GM20431 (cell line): ENCODE data around the gene ATRNL1.

Experiments used
- in situ Hi-C: fragments of 300-500 bp; cut with MseI, MboI; formaldehyde crosslinking; loops from one replicate; pipeline ENCODE4 v1.15.0; 2020; ENCODE audit warnings: low sequenced_read_pairs; ENCODE audit not compliant: unreplicated experiment

Gene ATRNL1

GRCh38 chr10:115860182-115861107 lies 767.3 kb downstream of the ATRNL1 start:
- in situ Hi-C loops = no loop called here

DNA sequence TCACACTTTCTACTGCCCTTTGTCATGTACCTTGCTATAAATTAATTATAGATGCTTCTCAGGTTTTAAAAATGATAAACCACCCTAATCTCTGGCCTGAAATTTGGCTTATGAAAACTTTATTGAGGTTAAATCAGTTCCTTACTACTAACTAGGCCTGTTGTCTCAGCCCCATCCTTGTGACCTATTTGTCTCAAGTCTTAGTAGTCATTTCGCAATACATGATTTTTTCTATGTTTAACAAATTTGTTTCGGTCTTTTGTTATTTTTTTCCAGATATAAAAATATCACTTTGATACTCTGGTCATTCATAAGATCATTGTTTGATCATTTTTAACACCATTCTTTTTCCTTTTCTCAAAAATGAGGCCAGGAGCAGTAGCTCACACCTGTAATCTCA lies 768.3 kb downstream of the ATRNL1 start:
- in situ Hi-C loops = no loop called here

DNA sequence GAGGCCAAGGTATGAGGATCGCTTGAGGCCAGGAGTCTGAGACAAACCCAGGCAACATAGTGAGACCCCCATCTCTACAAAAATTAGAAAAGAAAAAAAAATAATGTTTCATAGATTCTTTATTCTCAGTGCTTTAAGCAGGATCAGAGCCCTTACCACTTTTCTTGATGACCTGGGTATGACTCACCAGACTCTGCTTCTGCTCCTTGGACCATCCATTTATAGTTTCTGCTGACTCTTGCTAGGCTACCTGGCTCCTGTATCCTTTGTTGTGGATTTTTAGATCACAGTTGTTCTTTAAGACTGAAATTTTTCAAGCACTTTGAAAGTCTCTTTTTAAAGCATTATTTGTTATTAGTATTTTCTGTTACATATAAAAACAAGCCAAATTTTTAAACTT lies 768.7 kb downstream of the ATRNL1 start:
- in situ Hi-C loops = no loop called here

- in situ Hi-C loops = no loop called here
Measured at GRCh38 chr10:115866174-115866573, 773.0 kb downstream of the ATRNL1 start.

DNA sequence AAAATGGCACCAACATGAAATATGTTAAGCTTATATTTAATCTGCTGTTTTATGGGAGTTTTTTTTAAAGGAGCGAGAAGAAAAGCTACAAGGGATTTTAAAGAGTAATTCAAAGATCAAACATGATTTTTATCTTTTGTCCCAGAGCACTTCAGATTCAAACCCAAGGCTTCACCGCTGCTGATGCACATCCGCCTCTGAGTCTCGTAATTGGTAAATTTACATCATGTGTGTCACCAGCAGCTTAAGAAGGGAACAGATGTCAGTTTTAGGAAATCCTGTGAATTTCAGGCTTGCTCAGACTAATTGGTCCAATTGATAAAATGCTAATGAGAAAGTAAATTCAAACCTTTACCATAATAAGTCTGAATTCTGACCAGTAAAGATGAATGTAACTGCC lies 773.5 kb downstream of the ATRNL1 start:
- in situ Hi-C loops = no loop called here

- in situ Hi-C loops = no loop called here
Measured at GRCh38 chr10:115867305-115867704, 774.1 kb downstream of the ATRNL1 start.

DNA sequence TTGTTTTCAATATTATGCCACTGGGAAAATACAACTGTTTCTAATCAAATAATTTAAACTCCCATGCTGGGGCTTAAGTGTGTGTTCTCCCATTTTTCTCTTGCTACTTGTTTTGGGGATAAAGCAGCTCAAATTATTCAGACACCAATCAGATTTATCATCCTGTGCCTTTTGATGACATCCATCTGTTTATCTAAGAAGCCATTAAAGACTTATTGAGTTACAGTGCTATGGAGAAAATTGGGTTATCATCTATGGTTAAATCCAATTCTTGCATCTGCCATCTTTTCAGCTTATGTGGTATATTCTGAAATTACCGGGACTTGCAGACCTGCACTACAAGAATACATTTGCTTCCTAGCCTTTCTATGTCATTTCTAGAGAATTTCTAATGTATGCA lies 778.7 kb downstream of the ATRNL1 start:
- in situ Hi-C loops = no loop called here

DNA sequence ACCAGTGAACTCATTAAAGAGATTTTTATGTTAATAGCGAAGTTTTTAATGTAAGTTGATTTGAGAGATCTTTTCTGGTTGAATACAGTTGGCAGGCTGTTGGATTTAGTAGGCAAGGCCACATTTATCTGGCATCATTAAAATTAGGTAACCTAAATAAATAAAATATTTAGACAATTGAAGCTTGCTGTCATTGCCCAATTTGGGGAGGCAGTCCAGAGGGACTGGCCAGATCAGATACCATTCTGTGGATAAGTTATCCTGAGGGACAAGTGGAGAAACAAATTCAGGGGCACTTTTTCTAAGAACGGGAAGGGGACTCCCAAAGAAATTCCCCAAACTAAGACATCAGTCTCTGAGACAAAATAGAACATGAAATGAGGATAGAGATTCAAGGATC lies 782.0 kb downstream of the ATRNL1 start:
- in situ Hi-C loops = no loop called here

GRCh38 chr10:115879372-115880089 lies 786.4 kb downstream of the ATRNL1 start:
- in situ Hi-C loops = no loop called here

GRCh38 chr10:115882021-115882420 lies 788.9 kb downstream of the ATRNL1 start:
- in situ Hi-C loops = no loop called here

GRCh38 chr10:115883372-115883771 lies 790.2 kb downstream of the ATRNL1 start:
- in situ Hi-C loops = no loop called here

- in situ Hi-C loops = no loop called here
Measured at GRCh38 chr10:115884331-115884730, 791.2 kb downstream of the ATRNL1 start.

GRCh38 chr10:115895166-115895565 lies 802.0 kb downstream of the ATRNL1 start:
- in situ Hi-C loops = no loop called here

GRCh38 chr10:115898242-115898641 lies 805.1 kb downstream of the ATRNL1 start:
- in situ Hi-C loops = no loop called here

- in situ Hi-C loops = no loop called here
Measured at GRCh38 chr10:115902596-115902995, 809.4 kb downstream of the ATRNL1 start.

DNA sequence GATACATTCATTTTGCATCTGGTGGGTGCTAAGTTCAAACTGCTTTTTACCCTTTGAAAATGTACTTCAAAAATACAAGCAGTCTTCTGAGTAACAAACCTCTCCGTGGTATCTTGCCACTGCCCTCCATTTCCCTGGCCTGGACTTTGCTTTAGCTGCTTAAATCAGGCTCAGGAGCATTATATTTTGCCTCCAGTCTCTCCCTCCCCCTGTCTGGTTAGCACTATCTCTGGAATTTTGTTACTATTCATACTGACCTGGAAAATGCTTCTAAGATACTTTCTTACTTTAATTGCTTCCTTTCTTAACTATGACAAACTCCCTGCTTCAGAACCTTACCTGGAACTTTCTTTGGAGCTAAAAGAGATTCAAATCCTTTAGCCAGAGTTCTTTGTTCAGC lies 810.0 kb downstream of the ATRNL1 start:
- in situ Hi-C loops = no loop called here

GRCh38 chr10:115903845-115904244 lies 810.7 kb downstream of the ATRNL1 start:
- in situ Hi-C loops = no loop called here

GRCh38 chr10:115909037-115909436 lies 815.9 kb downstream of the ATRNL1 start:
- in situ Hi-C loops = no loop called here

GRCh38 chr10:115909962-115910731 lies 817.0 kb downstream of the ATRNL1 start:
- in situ Hi-C loops = no loop called here

DNA sequence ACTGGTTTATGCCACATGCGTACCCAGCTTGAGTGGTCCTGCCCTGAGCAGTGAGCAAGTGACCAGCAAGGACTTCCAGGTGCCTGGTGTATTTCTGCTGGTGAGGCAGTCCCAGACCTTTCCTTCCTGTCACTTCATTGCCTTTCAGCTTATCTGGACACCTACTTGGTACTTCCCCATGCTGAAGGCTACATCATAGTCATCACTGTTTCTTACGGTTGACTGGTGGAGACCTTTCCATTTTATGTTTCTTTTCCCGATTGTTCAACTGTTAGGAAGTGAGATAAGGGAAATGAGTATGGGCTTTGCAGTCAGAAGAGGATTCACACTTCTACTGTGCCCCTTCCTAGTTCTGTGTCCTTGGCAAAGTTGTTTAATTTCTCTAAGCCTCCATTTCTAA lies 821.3 kb downstream of the ATRNL1 start:
- in situ Hi-C loops = no loop called here

DNA sequence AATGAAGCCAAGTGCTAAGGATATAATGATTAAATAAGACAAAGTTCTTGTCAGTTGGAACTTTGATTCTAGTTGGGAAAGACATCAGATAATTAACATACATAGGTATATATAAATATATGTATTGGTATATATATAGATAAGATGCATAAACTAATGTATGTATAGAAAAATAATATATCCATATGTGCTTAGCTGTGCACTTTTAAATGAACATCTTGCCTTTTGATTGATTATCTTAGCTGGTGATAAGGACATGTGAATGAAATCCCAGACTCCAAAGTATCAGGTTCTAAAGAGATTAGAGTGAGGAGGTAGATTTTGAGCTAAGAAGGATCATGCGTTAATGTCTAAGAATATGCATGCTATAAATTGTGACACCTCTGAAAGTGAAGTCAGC lies 822.3 kb downstream of the ATRNL1 start:
- in situ Hi-C loops = no loop called here
